Astrocyte (in vitro differentiated cells and primary cell): ENCODE results near the gene HINFP. TPM values are rescaled to one million over a fixed set of nuclear protein-coding genes. Genes with fewer than 3 reads are reported as not detected.

Experiments
- DNase-seq: peaks from one replicate; pipeline ENCODE4 v3.0.0-alpha.2; 2010; ENCODE audit warnings: low read depth
- FAIRE-seq: peaks from 2 replicates; lab custom pipeline; 2011; peaks lifted over from hg19 to GRCh38; lab: Jason Lieb, UNC
- H2AFZ ChIP-seq: 2 replicates; pipeline ENCODE4 v1.6.0; 2012; ENCODE audit warnings: low read depth, low read length, inconsistent platforms
- H3K27ac ChIP-seq: 2 replicates; pipeline ENCODE4 v1.5.1; 2011; ENCODE audit warnings: low read depth, low read length, inconsistent platforms
- H3K27me3 ChIP-seq: 2 replicates; pipeline ENCODE4 v1.6.0; 2011; ENCODE audit warnings: low read length, inconsistent platforms; ENCODE audit not compliant: insufficient read depth
- H3K36me3 ChIP-seq: 2 replicates; pipeline ENCODE4 v1.5.1; 2011; ENCODE audit warnings: low read length, inconsistent platforms; ENCODE audit not compliant: insufficient read depth
- H3K4me1 ChIP-seq: 2 replicates; pipeline ENCODE4 v1.5.1; 2011; ENCODE audit warnings: low read length, inconsistent platforms; ENCODE audit not compliant: insufficient read depth
- H3K4me2 ChIP-seq: 2 replicates; pipeline ENCODE4 v1.6.0; 2012; ENCODE audit warnings: low read length, inconsistent platforms
- H3K4me3 ChIP-seq: 2 replicates; pipeline ENCODE4 v1.5.1; 2011; ENCODE audit warnings: low read depth, mild to moderate bottlenecking, low read length, inconsistent platforms; ENCODE audit not compliant: insufficient read depth
- H3K79me2 ChIP-seq: 2 replicates; pipeline ENCODE4 v1.6.0; 2012; ENCODE audit warnings: mild to moderate bottlenecking, low read length, inconsistent platforms; ENCODE audit not compliant: insufficient read depth
- H3K9ac ChIP-seq: 2 replicates; pipeline ENCODE4 v1.6.0; 2012; ENCODE audit warnings: mild to moderate bottlenecking, low read length, inconsistent platforms
- H3K9me3 ChIP-seq: 2 replicates; pipeline ENCODE4 v1.5.1; 2012; ENCODE audit warnings: low read depth, mild to moderate bottlenecking, low read length, inconsistent platforms; ENCODE audit not compliant: insufficient read depth
- H4K20me1 ChIP-seq: 2 replicates; pipeline ENCODE4 v1.6.0; 2012; ENCODE audit warnings: low read length, inconsistent platforms; ENCODE audit not compliant: insufficient read depth
- H3K27ac Mint-ChIP-seq: one replicate; pipeline ENCODE4 v1.8.0; 2021; ENCODE audit warnings: mild to moderate bottlenecking, mixed read lengths; ENCODE audit not compliant: unreplicated experiment
- H3K27me3 Mint-ChIP-seq: one replicate; pipeline ENCODE4 v1.8.0; 2021; ENCODE audit warnings: low read depth, mixed read lengths; ENCODE audit not compliant: unreplicated experiment
- H3K36me3 Mint-ChIP-seq: one replicate; pipeline ENCODE4 v1.8.0; 2021; ENCODE audit warnings: low read depth, mixed read lengths; ENCODE audit not compliant: unreplicated experiment
- H3K4me1 Mint-ChIP-seq: one replicate; pipeline ENCODE4 v1.8.0; 2021; ENCODE audit warnings: low read depth, mixed read lengths; ENCODE audit not compliant: unreplicated experiment
- H3K4me3 Mint-ChIP-seq: one replicate; pipeline ENCODE4 v1.8.0; 2021; ENCODE audit warnings: mild to moderate bottlenecking, moderate library complexity, mixed read lengths; ENCODE audit not compliant: unreplicated experiment
- H3K9me3 Mint-ChIP-seq: one replicate; pipeline ENCODE4 v1.8.0; 2021; ENCODE audit warnings: mild to moderate bottlenecking, mixed read lengths; ENCODE audit not compliant: unreplicated experiment
- EZH2 ChIP-seq: IDR thresholded peaks from 2 replicates; pipeline ENCODE4 v1.6.1; 2012; ENCODE audit warnings: mild to moderate bottlenecking, low read length, inconsistent platforms; ENCODE audit not compliant: insufficient read depth
- total RNA-seq: library from RNA; stranded (reverse); gene quantifications from 2 replicates; pipeline ENCODE4 v1.2.1, GENCODE V29; 2021
- TF ChIP-seq, protein P1 (sequence below): IDR thresholded peaks from 2 replicates; pipeline ENCODE4 v1.5.1; 2011; ENCODE audit warnings: low read depth, mild to moderate bottlenecking, inconsistent platforms, low read length, moderate library complexity; ENCODE audit not compliant: insufficient read depth

Gene HINFP
- total RNA-seq, 1 donor from 2014 or later, result 27.8 TPM

GRCh38 chr11:119125821-119126220 lies 4.4 kb downstream of the HINFP start:
- no peak overlapping the region for H3K27ac ChIP-seq
- peaks cover 15% of the 10 kb centered on the region for H3K4me1 Mint-ChIP-seq
- DNase-seq, result no peak
- no peaks in the 10 kb centered on the region for H3K9me3 ChIP-seq
- no peak overlapping the region for H3K4me3 Mint-ChIP-seq
- H3K4me1 ChIP-seq, result peaks cover 10% of the 10 kb centered on the region
- no peaks in the 10 kb centered on the region for H3K9me3 Mint-ChIP-seq
- H3K4me2 ChIP-seq, result no peak overlapping the region
- H3K79me2 ChIP-seq, result peaks cover 31% of the 10 kb centered on the region
- H4K20me1 ChIP-seq, result peaks cover 20% of the 10 kb centered on the region
- H3K27ac Mint-ChIP-seq, result no peak overlapping the region
- peaks cover 10% of the 10 kb centered on the region for H3K36me3 Mint-ChIP-seq
- H3K9ac ChIP-seq, result no peak overlapping the region
- H3K27me3 Mint-ChIP-seq, result no peaks in the 10 kb centered on the region
- TF ChIP-seq, protein P1, sequence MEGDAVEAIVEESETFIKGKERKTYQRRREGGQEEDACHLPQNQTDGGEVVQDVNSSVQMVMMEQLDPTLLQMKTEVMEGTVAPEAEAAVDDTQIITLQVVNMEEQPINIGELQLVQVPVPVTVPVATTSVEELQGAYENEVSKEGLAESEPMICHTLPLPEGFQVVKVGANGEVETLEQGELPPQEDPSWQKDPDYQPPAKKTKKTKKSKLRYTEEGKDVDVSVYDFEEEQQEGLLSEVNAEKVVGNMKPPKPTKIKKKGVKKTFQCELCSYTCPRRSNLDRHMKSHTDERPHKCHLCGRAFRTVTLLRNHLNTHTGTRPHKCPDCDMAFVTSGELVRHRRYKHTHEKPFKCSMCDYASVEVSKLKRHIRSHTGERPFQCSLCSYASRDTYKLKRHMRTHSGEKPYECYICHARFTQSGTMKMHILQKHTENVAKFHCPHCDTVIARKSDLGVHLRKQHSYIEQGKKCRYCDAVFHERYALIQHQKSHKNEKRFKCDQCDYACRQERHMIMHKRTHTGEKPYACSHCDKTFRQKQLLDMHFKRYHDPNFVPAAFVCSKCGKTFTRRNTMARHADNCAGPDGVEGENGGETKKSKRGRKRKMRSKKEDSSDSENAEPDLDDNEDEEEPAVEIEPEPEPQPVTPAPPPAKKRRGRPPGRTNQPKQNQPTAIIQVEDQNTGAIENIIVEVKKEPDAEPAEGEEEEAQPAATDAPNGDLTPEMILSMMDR, result no peak
- no peak for TF ChIP-seq EZH2
- FAIRE-seq, result no peak
- no peak overlapping the region for H3K4me3 ChIP-seq
- no peak overlapping the region for H2AFZ ChIP-seq
- H3K27me3 ChIP-seq, result no peaks in the 10 kb centered on the region
- peaks cover 7% of the 10 kb centered on the region for H3K36me3 ChIP-seq

GRCh38 chr11:119126675-119127268 lies 5.4 kb downstream of the HINFP start:
- FAIRE-seq (no peak), DNase-seq (no peak)
- H3K4me2 ChIP-seq, result no peak overlapping the region
- H3K27me3 ChIP-seq, result no peaks in the 10 kb centered on the region
- peaks cover 27% of the 10 kb centered on the region for H3K79me2 ChIP-seq
- H3K9me3 ChIP-seq, result no peaks in the 10 kb centered on the region
- Mint-ChIP-seq H3K9me3 (no peaks in the 10 kb centered on the region), H3K4me1 (peaks cover 18% of the 10 kb centered on the region), H3K27me3 (no peaks in the 10 kb centered on the region), H3K4me3 (no peak overlapping the region), H3K36me3 (peaks cover 19% of the 10 kb centered on the region), H3K27ac (no peak overlapping the region)
- no peak overlapping the region for H3K9ac ChIP-seq
- no peak overlapping the region for H3K27ac ChIP-seq
- H4K20me1 ChIP-seq, result peaks cover 20% of the 10 kb centered on the region
- H3K36me3 ChIP-seq, result peaks cover 13% of the 10 kb centered on the region
- H2AFZ ChIP-seq, result no peak overlapping the region
- TF ChIP-seq EZH2, result no peak
- TF ChIP-seq, protein P1, result no peak
- H3K4me3 ChIP-seq, result no peak overlapping the region
- H3K4me1 ChIP-seq, result peaks cover 7% of the 10 kb centered on the region

GRCh38 chr11:119130662-119131061 lies 9.3 kb downstream of the HINFP start:
- Mint-ChIP-seq H3K27ac (peak overlapping the region; percentile 83), H3K36me3 (peaks cover 36% of the 10 kb centered on the region), H3K9me3 (no peaks in the 10 kb centered on the region), H3K4me3 (peak overlapping the region; percentile 50), H3K27me3 (no peaks in the 10 kb centered on the region), H3K4me1 (peaks cover 13% of the 10 kb centered on the region)
- no peaks in the 10 kb centered on the region for H3K27me3 ChIP-seq
- no peak overlapping the region for H3K9ac ChIP-seq
- peaks cover 13% of the 10 kb centered on the region for H4K20me1 ChIP-seq
- H3K4me3 ChIP-seq, result no peak overlapping the region
- no peak overlapping the region for H3K27ac ChIP-seq
- peaks cover 2% of the 10 kb centered on the region for H3K79me2 ChIP-seq
- H3K4me2 ChIP-seq, result peak overlapping the region; percentile 39
- H3K36me3 ChIP-seq, result peaks cover 20% of the 10 kb centered on the region
- DNase-seq, result peak; percentile 21
- H3K9me3 ChIP-seq, result no peaks in the 10 kb centered on the region
- H2AFZ ChIP-seq, result no peak overlapping the region
- H3K4me1 ChIP-seq, result no peaks in the 10 kb centered on the region
- no peak for FAIRE-seq
- TF ChIP-seq, protein P1, result no peak
- no peak for TF ChIP-seq EZH2
